ENCODE measurements around the gene CRTAP. TPM values are rescaled to one million over a fixed set of nuclear protein-coding genes. Genes with fewer than 3 reads are reported as not detected.

Gene CRTAP
- total and polyA plus RNA-seq, 2 experiments from 2014 or later = 189 to 261 TPM

DNA sequence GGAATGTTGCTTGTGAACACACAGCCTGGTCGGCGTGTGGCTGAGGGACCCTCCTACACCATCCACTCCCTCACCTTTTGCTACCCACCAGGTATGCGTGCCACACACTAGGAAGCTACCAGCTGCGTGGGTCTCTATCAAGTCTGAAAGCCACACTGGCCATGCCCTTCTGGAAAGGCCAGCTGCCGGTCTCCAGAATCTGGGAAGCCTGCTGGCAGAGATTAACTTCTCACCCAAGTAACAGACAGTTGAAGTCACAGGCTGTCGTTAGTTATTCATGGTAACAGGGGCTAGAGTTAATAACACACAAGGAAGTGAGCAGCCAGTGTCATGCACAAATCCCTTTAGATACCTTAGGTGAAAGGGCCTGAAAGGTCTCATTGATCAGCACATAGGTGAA lies 56.7 kb downstream of the CRTAP start:
- Histone ChIP-seq H3K9ac (no peak overlapping the region), H3K4me1 (ENCODE audit: insufficient read depth) (no peaks in the 10 kb centered on the region), H4K20me1 (ENCODE audit: insufficient read depth) (no peaks in the 10 kb centered on the region), H3K27ac (no peak overlapping the region), H3F3A (ENCODE audit: insufficient read depth) (no peaks in the 10 kb centered on the region), H3K79me2 (ENCODE audit: insufficient read depth) (no peaks in the 10 kb centered on the region), H2AFZ (no peak overlapping the region), H3K4me3 (no peak overlapping the region), H3K36me3 (ENCODE audit: low read depth) (no peaks in the 10 kb centered on the region), H3K27me3 (replicated peaks; ENCODE audit: insufficient read depth) (no peaks in the 10 kb centered on the region; the same call in 1 of the 2 replicates), H3K9me2 (ENCODE audit: insufficient read depth) (no peaks in the 10 kb centered on the region), H3K4me2 (ENCODE audit: unreplicated experiment) (no peak overlapping the region), H3K9me3 (ENCODE audit: low read depth) (no peaks in the 10 kb centered on the region)
- DNase-seq = no peak
- 83 to 84% methylated on average over 6 of the region's 6 CpGs for WGBS, 2 experiments (ENCODE audit: low coverage in 1 of 2, low lambda C conversion rate in 2 of 2, missing lambda C conversion rate in 2 of 2)
- in situ Hi-C loops (cut with MboI) = no loop called here
- TF ChIP-seq EZH2 (IDR thresholded peaks at IDR 0.05; ENCODE audit: insufficient read depth, poor library complexity, severe bottlenecking) (no peak), EZH2phosphoT487 (IDR thresholded peaks at IDR 0.05; ENCODE audit: insufficient read depth, low read depth) (no peak)

GRCh38 chr3:33171580-33171979 lies 57.8 kb downstream of the CRTAP start:
- H3K79me2 ChIP-seq (ENCODE audit: insufficient read depth) = no peaks in the 10 kb centered on the region
- WGBS, 2 experiments (ENCODE audit: low coverage in 1 of 2, low lambda C conversion rate in 2 of 2, missing lambda C conversion rate in 2 of 2) = 83 to 89% methylated on average over 4 of the region's 4 CpGs
- no peak overlapping the region for H3K27ac ChIP-seq
- H3K36me3 ChIP-seq (ENCODE audit: low read depth) = no peaks in the 10 kb centered on the region
- TF ChIP-seq EZH2 (IDR thresholded peaks at IDR 0.05; ENCODE audit: insufficient read depth, poor library complexity, severe bottlenecking) (no peak), EZH2phosphoT487 (IDR thresholded peaks at IDR 0.05; ENCODE audit: insufficient read depth, low read depth) (no peak)
- no peaks in the 10 kb centered on the region for H4K20me1 ChIP-seq (ENCODE audit: insufficient read depth)
- no peaks in the 10 kb centered on the region for H3K4me1 ChIP-seq (ENCODE audit: insufficient read depth)
- no peaks in the 10 kb centered on the region for H3K9me3 ChIP-seq (ENCODE audit: low read depth)
- H3F3A ChIP-seq (ENCODE audit: insufficient read depth) = no peaks in the 10 kb centered on the region
- no peak overlapping the region for H2AFZ ChIP-seq
- H3K9me2 ChIP-seq (ENCODE audit: insufficient read depth) = no peaks in the 10 kb centered on the region
- no peak overlapping the region for H3K4me3 ChIP-seq
- DNase-seq = no peak
- in situ Hi-C loops (cut with MboI) = no loop called here
- no peaks in the 10 kb centered on the region; the same call in 1 of the 2 replicates for H3K27me3 ChIP-seq (replicated peaks; ENCODE audit: insufficient read depth)
- H3K9ac ChIP-seq = no peak overlapping the region
- H3K4me2 ChIP-seq (ENCODE audit: unreplicated experiment) = no peak overlapping the region

- Histone ChIP-seq H3K36me3 (ENCODE audit: low read depth) (no peaks in the 10 kb centered on the region), H3K4me3 (no peak overlapping the region), H2AFZ (no peak overlapping the region), H3K4me1 (ENCODE audit: insufficient read depth) (no peaks in the 10 kb centered on the region), H4K20me1 (ENCODE audit: insufficient read depth) (no peaks in the 10 kb centered on the region), H3F3A (ENCODE audit: insufficient read depth) (no peaks in the 10 kb centered on the region), H3K9ac (no peak overlapping the region), H3K79me2 (ENCODE audit: insufficient read depth) (no peaks in the 10 kb centered on the region), H3K27ac (no peak overlapping the region), H3K27me3 (replicated peaks; ENCODE audit: insufficient read depth) (no peaks in the 10 kb centered on the region; the same call in 1 of the 2 replicates), H3K9me2 (ENCODE audit: insufficient read depth) (no peaks in the 10 kb centered on the region), H3K4me2 (ENCODE audit: unreplicated experiment) (no peak overlapping the region), H3K9me3 (ENCODE audit: low read depth) (no peaks in the 10 kb centered on the region)
- in situ Hi-C loops (cut with MboI) = no loop called here
- 12 to 15% methylated on average over 2 of the region's 2 CpGs for WGBS, 2 experiments (ENCODE audit: low coverage in 1 of 2, low lambda C conversion rate in 2 of 2, missing lambda C conversion rate in 2 of 2)
- no peak for DNase-seq
- TF ChIP-seq EZH2phosphoT487 (IDR thresholded peaks at IDR 0.05; ENCODE audit: insufficient read depth, low read depth) (no peak), EZH2 (IDR thresholded peaks at IDR 0.05; ENCODE audit: insufficient read depth, poor library complexity, severe bottlenecking) (no peak)
Observed at GRCh38 chr3:33173103-33173502, 59.3 kb downstream of the CRTAP start.

DNA sequence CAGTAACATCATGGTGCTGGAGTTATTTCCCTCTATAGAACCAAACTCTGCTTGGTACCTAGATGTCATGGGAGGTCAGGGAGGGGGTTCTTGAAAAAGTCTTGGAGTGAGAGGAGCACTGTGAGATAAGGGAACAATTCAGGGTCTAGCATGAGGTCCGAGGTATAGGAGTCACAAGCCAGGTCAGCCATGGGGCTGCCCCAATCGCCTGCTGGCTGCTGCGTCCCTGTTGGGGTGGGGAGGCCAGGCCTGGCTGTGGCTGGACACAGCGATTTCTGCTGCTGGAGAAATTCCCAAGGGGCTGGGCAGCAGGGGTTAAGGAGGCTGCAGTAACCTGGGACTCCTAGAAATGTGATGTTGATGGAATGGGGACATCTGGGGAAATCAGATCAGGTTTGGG lies 59.9 kb downstream of the CRTAP start:
- Histone ChIP-seq H3K4me3 (no peak overlapping the region), H3K79me2 (ENCODE audit: insufficient read depth) (no peaks in the 10 kb centered on the region), H4K20me1 (ENCODE audit: insufficient read depth) (no peaks in the 10 kb centered on the region), H3K4me2 (ENCODE audit: unreplicated experiment) (no peak overlapping the region), H3F3A (ENCODE audit: insufficient read depth) (no peaks in the 10 kb centered on the region), H3K9me3 (ENCODE audit: low read depth) (no peaks in the 10 kb centered on the region), H3K9ac (no peak overlapping the region), H3K27me3 (replicated peaks; ENCODE audit: insufficient read depth) (no peaks in the 10 kb centered on the region; the same call in 1 of the 2 replicates), H2AFZ (no peak overlapping the region), H3K36me3 (ENCODE audit: low read depth) (no peaks in the 10 kb centered on the region), H3K27ac (no peak overlapping the region), H3K4me1 (ENCODE audit: insufficient read depth) (no peaks in the 10 kb centered on the region), H3K9me2 (ENCODE audit: insufficient read depth) (no peaks in the 10 kb centered on the region)
- TF ChIP-seq EZH2phosphoT487 (IDR thresholded peaks at IDR 0.05; ENCODE audit: insufficient read depth, low read depth) (no peak), EZH2 (IDR thresholded peaks at IDR 0.05; ENCODE audit: insufficient read depth, poor library complexity, severe bottlenecking) (no peak)
- DNase-seq = no peak
- in situ Hi-C loops (cut with MboI) = no loop called here
- WGBS, 2 experiments (ENCODE audit: low coverage in 1 of 2, low lambda C conversion rate in 2 of 2, missing lambda C conversion rate in 2 of 2) = 58 to 65% methylated on average over 4 of the region's 4 CpGs

DNA sequence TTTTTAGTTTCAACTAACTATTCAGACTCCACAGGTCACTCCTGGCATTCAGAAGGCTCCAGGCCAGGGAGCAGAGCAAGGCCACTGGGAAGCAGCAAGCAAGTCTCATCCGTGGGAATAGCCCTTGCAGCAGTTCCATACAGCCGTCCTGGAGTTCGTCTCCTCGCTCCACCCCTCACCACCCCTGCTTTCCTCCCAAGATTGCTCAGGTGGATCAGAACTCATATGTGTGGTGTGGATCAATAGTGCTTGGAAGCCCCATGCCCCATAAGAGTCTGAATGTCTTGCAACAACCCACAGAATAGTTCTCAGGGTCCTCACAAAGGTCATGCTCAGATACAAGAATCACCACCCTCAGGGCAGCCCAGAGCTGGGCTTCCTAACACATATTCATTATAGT lies 60.3 kb downstream of the CRTAP start:
- H3K36me3 ChIP-seq (ENCODE audit: low read depth) = no peaks in the 10 kb centered on the region
- no peak for TF ChIP-seq EZH2 (IDR thresholded peaks at IDR 0.05; ENCODE audit: insufficient read depth, poor library complexity, severe bottlenecking)
- H2AFZ ChIP-seq = no peak overlapping the region
- no peaks in the 10 kb centered on the region for H4K20me1 ChIP-seq (ENCODE audit: insufficient read depth)
- no peaks in the 10 kb centered on the region; the same call in 1 of the 2 replicates for H3K27me3 ChIP-seq (replicated peaks; ENCODE audit: insufficient read depth)
- in situ Hi-C loops (cut with MboI) = no loop called here
- H3K27ac ChIP-seq = no peak overlapping the region
- H3K9me3 ChIP-seq (ENCODE audit: low read depth) = no peaks in the 10 kb centered on the region
- no peak for DNase-seq
- H3K79me2 ChIP-seq (ENCODE audit: insufficient read depth) = no peaks in the 10 kb centered on the region
- no peak overlapping the region for H3K4me2 ChIP-seq (ENCODE audit: unreplicated experiment)
- no peaks in the 10 kb centered on the region for H3F3A ChIP-seq (ENCODE audit: insufficient read depth)
- no peaks in the 10 kb centered on the region for H3K9me2 ChIP-seq (ENCODE audit: insufficient read depth)
- H3K9ac ChIP-seq = no peak overlapping the region
- 73 to 74% methylated on average over 4 of the region's 4 CpGs for WGBS, 2 experiments (ENCODE audit: low coverage in 1 of 2, low lambda C conversion rate in 2 of 2, missing lambda C conversion rate in 2 of 2)
- no peak overlapping the region for H3K4me3 ChIP-seq
- H3K4me1 ChIP-seq (ENCODE audit: insufficient read depth) = no peaks in the 10 kb centered on the region
